ENCODE measurements around the gene TMEM74B.

TMEM74B gene

DNA sequence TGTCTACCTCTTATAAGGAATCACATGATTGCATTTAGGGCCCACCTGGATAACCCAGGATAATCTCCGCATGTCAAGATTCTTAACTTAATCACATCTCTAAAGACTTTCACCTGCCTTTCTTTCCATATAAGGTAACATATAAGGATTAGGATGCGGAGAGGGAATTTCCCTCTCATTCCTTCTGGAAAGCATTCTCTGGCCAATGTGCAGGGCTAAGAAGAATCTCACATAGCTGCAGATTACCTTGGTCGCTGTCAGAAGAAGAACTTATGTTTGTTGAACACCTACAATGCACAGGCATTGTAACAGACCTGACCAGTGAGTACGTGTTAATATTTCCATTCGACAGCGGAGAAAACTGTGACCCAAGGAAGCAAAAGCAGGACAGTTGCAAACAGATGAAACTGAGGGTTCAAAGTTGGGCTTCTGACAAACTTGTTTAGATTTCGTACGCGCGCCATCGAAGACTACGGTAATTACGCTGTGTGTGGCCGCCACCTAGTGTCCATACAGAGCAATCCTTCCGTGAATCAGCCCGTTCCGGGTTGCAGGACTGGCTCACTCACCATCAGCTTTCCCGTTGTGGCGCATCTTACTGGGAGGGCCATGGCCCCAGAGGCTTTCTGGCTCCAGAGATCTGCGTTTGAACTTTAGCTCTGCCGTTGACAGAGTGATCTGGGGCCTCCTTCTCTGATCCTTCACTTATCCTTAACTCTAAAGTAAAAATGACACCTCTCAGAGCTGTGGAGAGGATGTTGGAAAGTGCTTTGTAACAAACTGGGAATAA is 28.0 kb upstream of the TMEM74B start:
- no peak for TF ChIP-seq JUND (IDR thresholded peaks at IDR 0.05; ENCODE audit: low read depth)
- DNase-seq (ENCODE audit: low read depth in 1 of 2, low spot score in 1 of 2): peak; percentile 67 to 79
- in situ Hi-C loops (cut with HindIII; ENCODE audit: low pct_unique_long_range_greater_than_20kb, low sequenced_read_pairs): no loop called here

DNA sequence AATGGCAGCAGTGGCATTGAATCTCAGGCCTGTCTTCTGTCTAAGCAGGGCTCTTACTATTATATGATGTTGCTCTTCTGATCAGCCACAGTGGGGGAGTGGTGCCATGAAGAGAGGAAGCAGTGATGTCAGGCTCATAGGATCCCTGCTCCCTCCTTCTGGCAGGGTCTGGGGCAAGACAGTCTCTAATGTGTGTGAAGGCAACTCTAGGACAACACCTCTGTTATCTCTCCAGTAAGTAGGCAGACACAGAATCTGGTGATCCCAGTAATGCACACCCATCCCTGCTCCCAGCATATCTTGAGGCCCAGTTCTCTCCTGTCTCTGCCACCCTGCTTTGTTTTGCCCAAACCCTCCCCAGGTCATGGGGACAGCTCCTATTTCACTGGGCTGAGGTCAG is 27.2 kb upstream of the TMEM74B start:
- DNase-seq (ENCODE audit: low read depth in 1 of 2, low spot score in 1 of 2): no peak
- in situ Hi-C loops (cut with HindIII; ENCODE audit: low pct_unique_long_range_greater_than_20kb, low sequenced_read_pairs): no loop called here
- no peak for TF ChIP-seq JUND (IDR thresholded peaks at IDR 0.05; ENCODE audit: low read depth)

GRCh38 chr20:1210501-1210900 is 25.7 kb upstream of the TMEM74B start:
- no peak for TF ChIP-seq JUND (IDR thresholded peaks at IDR 0.05; ENCODE audit: low read depth)
- DNase-seq (ENCODE audit: low read depth in 1 of 2, low spot score in 1 of 2): no peak
- in situ Hi-C loops (cut with HindIII; ENCODE audit: low pct_unique_long_range_greater_than_20kb, low sequenced_read_pairs): no loop called here

DNA sequence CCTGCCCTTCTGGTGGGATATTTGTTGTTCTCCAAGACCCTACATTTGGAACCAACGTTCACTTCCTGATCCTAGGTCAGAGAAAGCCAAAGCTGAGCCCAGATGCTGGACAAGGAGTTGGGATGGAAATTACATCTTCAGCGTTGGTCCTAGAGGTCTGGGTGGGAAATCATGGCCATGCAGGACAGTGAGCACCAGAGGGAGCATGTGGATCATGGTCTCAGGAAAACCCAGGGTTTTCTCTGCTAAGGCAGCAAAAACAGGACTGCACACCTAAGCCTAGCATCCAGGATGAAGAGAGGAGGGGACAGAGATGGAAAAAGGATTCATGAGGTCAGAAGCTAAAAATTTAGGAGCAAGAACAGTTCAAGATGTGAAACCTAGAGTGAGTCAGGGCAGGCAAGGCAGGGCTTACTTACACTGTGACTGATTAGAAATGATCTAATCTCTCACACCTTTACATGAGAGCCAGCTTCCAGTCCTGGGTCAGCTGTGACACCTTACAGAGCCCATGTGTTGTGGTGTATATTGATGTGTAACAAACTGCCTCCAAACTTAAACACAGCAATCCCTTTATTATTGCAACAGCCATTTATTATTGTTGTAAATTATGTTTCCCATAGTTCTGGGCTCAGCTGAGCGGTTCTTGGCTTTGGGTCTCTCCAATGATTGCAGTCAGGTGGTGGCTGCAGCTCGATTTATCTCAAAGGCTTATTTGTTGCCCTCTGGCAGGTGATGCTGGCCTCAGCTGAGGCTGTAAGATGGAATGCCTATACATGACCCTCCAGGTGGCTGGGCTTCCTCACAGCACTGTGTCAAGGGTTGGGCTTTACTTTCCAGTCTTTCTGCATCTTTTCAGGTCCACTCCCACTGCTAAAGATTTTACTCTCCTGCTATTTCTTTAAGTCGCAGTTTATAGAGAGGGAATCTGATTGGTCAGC is 24.9 kb upstream of the TMEM74B start:
- in situ Hi-C loops (cut with HindIII; ENCODE audit: low pct_unique_long_range_greater_than_20kb, low sequenced_read_pairs): no loop called here
- TF ChIP-seq JUND (IDR thresholded peaks at IDR 0.05; ENCODE audit: low read depth): no peak
- no peak for DNase-seq (ENCODE audit: low read depth in 1 of 2, low spot score in 1 of 2)

GRCh38 chr20:1207293-1207878 is 22.6 kb upstream of the TMEM74B start:
- in situ Hi-C loops (cut with HindIII; ENCODE audit: low pct_unique_long_range_greater_than_20kb, low sequenced_read_pairs): no loop called here
- no peak for DNase-seq (ENCODE audit: low read depth in 1 of 2, low spot score in 1 of 2)
- no peak for TF ChIP-seq JUND (IDR thresholded peaks at IDR 0.05; ENCODE audit: low read depth)

GRCh38 chr20:1206366-1207148 is 21.8 kb upstream of the TMEM74B start:
- TF ChIP-seq JUND (IDR thresholded peaks at IDR 0.05; ENCODE audit: low read depth): no peak
- in situ Hi-C loops (cut with HindIII; ENCODE audit: low pct_unique_long_range_greater_than_20kb, low sequenced_read_pairs): no loop called here
- DNase-seq (ENCODE audit: low read depth in 1 of 2, low spot score in 1 of 2): no peak

GRCh38 chr20:1205802-1206201 is 21.0 kb upstream of the TMEM74B start:
- DNase-seq (ENCODE audit: low read depth in 1 of 2, low spot score in 1 of 2): no peak
- TF ChIP-seq JUND (IDR thresholded peaks at IDR 0.05; ENCODE audit: low read depth): no peak
- in situ Hi-C loops (cut with HindIII; ENCODE audit: low pct_unique_long_range_greater_than_20kb, low sequenced_read_pairs): no loop called here

DNA sequence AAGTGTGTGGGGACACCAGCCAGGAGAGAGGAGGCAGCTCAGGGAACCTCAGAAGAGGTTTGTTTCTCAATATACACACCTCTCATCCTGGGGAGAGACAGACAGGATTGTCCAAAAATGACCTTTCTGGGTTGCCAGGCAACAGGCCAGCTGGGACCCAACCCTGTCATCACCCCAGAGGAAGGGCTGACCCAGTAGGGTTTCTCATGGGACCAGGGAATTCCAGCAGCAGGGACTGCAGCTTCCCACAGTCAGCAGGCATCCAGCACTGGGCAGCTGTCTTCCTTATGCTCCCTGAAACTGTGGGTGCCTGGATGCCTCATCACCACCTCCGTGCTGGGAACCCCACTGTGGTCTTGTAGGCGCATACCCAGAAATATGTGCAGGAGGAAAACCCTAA is 19.8 kb upstream of the TMEM74B start:
- no peak for TF ChIP-seq JUND (IDR thresholded peaks at IDR 0.05; ENCODE audit: low read depth)

GRCh38 chr20:1204113-1204512 is 19.3 kb upstream of the TMEM74B start:
- no peak for TF ChIP-seq JUND (IDR thresholded peaks at IDR 0.05; ENCODE audit: low read depth)
- DNase-seq (ENCODE audit: low read depth in 1 of 2, low spot score in 1 of 2): no peak
- in situ Hi-C loops (cut with HindIII; ENCODE audit: low pct_unique_long_range_greater_than_20kb, low sequenced_read_pairs): no loop called here

More for the DNA sequence above, 19.8 kb upstream of the TMEM74B start:
- in situ Hi-C loops (cut with HindIII; ENCODE audit: low pct_unique_long_range_greater_than_20kb, low sequenced_read_pairs): no loop called here
- DNase-seq (ENCODE audit: low read depth in 1 of 2, low spot score in 1 of 2): no peak

GRCh38 chr20:1203630-1204029 is 18.8 kb upstream of the TMEM74B start:
- DNase-seq (ENCODE audit: low read depth in 1 of 2, low spot score in 1 of 2): no peak
- no peak for TF ChIP-seq JUND (IDR thresholded peaks at IDR 0.05; ENCODE audit: low read depth)
- in situ Hi-C loops (cut with HindIII; ENCODE audit: low pct_unique_long_range_greater_than_20kb, low sequenced_read_pairs): no loop called here

GRCh38 chr20:1202762-1203504 is 18.2 kb upstream of the TMEM74B start, which contains the start of gene C20orf202:
TSS of gene C20orf202 (plus strand) at chr20:1203454. CDS start at chr20:1203586, 132 bp downstream.
- in situ Hi-C loops (cut with HindIII; ENCODE audit: low pct_unique_long_range_greater_than_20kb, low sequenced_read_pairs): no loop called here
- no peak for TF ChIP-seq JUND (IDR thresholded peaks at IDR 0.05; ENCODE audit: low read depth)
- DNase-seq (ENCODE audit: low read depth in 1 of 2, low spot score in 1 of 2): no peak

Measured in T47D (cell line).